Stimulated activated CD4-positive, alpha-beta T cell treated with anti-CD3 and anti-CD28 coated beads, Interleukin-1b, Interleukin-23, amount 100 ng/mL, for 48 hours (primary cell): ENCODE results near the gene TXNDC8.
"Not testable (repeated sequence)": the region's sequence is repeated elsewhere in the genome, so short reads cannot be mapped to it uniquely, and the experiment has no call there.

Experiments used
- DNase-seq: peaks from one replicate; pipeline ENCODE4 v3.0.0-alpha.2; 2020

The TXNDC8 gene

DNA sequence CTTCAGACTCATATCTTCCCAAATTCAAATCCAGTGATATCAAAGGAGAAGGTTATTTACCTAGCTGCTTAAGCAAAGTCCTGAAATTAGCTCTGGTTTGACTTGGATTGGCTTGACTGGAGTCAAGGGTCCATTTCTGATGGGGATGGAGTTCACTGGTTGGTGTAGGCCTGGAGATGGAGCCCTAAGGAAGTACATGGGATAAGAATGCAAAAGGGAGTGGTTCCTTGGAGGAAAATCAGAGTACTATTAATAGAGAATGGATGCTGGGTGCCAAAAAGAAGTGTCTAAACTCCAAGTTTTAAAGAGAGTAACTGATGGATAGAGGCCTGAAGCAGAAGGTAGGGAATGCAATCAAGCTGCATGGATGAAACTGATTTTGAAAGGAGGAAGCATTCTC is 13.8 kb downstream of the TXNDC8 start:
- no peak for DNase-seq

DNA sequence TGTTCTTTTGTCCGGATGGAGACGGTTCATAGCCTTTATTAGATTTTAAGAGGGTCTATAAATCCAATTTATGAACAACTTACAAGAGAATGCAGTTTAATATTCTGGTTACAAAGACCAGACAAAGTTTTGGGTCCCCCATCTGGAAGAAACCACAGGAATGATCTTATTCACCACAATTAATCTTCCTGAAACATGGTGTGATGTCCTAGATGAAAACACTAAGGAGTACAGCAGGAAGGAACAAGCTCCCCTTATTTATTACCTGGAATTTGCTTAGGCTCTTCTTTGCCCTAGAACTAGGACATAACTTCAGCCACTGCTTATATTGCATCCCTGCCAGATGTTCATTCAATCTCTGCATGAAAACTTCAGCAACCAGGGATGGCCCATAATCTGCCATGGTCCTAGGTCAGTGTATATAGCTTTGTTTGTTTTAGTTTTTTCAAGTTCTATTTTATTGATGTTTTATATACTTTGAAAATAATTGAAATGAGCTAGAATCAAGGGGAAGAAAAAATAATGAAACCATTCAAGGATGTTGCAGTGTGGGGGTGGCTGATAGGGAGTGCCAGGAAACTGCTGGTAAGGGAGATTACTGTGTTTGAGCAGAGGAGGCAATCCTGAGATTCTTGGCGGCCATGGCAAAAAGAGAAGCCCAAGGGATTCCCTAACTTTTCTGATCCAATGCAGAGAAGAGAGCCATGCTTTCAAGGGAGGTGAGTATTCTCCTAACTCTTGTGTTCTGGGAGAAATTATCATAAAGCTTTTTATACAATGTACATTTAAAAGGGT is 16.8 kb downstream of the TXNDC8 start:
- no peak for DNase-seq

DNA sequence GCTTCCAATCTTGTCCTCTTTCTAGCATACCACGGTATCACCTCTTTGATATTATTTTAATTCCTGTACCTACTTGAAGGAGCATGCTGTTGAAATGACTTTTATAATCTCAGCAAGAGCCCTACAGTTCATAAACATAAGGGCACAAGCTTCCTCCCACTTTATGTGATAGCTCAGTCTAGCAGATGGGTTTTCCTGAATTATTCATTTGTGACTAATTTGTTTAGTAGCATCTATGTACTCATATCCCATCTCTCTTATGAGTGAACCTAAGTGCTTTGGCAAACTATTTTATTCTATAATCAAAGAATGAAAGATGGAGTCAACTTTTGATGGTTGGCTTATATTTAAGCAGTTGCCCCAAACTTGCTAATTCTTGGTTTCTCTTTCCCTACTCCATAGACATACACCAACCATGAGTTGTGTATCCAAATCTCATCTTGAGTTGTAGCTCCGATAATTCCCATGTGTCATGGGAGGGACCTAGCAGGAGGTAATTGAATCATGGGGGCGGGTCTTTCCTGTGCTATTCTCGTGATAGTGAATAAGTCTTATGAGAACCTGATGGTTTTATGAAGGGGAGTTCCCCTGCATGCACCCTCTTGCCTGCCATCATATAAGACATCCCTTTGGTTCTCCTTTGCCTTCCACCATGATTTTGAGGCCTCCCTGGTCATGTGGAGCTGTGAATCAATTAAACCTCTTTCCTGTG is 17.7 kb downstream of the TXNDC8 start:
- DNase-seq, result peak; percentile 5

DNA sequence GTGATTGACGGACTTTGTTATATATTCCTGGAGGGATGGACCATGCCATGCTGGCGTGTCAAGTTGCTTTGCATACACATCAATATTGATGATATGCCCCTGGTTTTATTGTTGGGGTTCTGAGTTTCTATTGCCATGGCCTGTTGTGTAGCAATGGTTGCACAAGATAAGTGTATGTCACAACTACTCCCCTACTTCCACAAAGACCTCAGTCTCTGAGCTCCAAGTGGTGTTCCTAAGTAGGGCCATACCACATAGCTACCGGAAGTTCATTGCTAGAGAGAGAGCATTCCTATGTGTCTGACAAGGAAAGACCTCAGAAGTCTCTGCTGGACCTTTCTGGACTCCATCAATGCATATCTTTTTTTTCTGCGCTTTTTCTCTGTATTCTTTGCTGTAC is 19.8 kb downstream of the TXNDC8 start:
- no peak for DNase-seq

DNA sequence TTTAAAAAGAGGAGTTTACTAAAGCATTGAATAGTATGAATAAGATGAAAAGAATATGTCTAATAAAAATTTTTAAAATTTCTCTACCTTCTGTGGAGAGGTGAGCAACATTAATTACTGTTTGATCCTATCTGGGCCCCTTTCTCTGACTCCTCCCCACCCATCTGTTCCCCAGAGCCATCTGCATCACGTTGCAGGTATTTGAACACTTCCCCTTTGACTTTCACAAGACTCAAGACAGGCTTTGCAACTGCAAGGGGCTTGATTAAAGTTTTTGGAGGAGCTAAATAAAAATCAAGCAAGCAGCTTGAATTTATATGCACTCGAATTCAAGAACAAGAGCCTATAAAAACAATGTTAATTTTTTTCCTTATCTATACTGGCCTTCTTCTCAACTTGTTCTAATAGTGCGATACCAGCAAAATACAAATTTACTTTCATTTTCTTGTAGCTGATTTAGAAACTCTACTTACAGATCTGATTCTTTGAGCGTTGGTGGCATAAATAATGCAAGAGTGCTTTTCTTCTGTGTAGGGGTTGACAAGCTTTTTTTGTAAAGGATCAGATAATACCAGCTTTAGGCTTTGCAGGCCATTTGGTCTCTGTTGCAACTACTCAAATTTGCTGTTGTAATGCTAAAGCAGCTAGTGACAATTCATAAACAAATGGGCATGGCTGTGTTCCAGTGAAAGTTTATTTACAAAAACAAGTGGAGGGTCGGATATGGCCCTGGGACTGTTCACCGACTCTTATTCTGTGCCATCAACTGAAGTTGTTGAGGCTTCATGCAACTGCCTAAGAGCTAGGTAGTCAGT is 21.2 kb downstream of the TXNDC8 start:
- no peak for DNase-seq

DNA sequence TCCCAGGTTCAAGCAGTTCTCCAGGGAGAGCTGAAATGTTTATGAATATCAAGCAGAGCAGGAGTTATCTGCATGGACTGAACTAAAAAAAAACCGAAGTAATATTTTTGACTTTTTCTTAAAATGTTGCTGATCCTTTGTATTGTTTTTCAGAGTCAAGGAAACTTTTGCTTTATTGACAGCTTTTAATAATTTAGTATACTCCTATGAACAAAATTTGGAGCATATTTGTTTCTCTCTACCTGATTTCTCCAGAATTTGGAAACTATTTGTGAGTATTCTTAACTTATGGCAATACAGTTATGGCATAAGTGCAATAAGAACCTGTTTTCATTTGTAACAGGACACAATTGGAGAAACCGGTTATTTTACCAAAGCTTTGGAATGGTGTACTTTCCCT is 25.7 kb downstream of the TXNDC8 start:
- DNase-seq, result not testable (repeated sequence)

DNA sequence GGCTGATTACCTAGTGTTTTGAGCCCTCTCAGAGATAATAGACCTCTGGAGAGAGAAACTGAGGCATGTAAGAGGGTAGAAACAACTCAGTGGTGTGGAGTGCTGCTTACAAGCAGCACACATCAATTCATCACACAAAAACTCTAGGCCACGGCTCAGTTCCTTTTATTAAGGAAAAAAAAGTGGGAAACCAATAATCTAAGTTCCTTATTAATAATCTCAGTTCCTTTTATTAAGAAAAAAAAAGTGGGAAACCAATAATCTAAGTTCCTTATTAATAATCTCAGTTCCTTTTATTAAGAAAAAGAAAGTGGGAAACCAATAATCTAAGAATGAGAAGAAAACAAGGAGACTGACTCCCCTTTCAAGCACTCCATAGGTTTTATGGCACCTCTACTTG is 28.0 kb downstream of the TXNDC8 start:
- no peak for DNase-seq

DNA sequence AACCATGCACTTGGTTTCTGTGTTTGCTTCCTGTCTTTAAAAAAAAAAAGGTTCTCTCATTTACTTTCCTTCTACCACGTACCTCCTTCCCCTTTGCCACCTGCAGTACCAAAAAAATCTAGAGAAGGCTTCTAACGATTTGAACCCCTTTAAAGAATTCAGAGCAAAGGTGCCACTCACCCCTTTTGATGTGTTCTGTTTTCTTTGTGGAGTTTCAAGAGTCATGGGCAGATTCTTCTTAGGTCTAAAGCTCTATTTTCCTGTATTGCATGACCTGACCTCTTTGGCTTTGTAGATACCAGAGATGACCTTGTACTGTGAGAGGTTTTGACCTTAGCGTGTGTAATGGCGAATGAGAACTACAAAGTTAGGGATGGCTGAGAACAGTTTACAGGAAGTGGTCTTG is 29.0 kb downstream of the TXNDC8 start:
- DNase-seq, result no peak

DNA sequence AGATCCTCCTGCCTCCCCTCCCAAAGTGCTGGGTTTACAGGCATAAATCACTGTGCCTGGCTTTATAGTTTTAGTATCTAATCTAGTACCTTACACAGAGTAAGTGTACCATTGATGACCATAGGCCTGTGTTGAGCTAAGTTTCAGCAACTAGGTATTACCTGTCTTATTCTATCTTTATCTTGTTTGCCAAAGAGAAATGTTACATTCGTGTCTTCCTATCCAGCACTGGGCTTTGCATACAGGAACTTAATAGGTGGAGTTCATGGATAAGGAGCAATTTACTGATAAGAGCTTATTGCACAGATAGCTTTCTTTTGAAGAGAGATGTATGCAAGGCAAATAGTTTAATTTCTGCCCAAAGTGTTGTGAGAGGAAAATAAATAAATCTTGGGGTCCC is 30.5 kb downstream of the TXNDC8 start:
- DNase-seq, result no peak

DNA sequence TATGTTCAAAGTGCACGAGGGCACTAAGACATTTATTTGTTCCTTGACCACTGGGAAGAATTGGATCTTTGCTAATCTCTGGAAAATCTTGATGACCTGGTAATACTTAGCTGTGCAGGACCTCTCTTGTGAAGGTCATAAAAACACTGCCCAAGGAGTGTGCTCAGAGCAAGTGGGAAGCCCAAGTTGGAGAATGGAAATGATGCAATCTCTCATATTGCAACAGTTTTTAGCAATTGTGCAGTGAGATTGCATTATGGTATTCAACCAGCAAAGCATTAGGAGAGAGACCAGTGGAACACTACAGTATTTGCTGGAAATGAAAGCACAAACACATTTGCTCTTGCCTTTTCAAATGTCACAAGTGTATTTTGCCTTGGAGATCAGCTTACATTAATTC is 34.5 kb downstream of the TXNDC8 start:
- DNase-seq, result no peak

DNA sequence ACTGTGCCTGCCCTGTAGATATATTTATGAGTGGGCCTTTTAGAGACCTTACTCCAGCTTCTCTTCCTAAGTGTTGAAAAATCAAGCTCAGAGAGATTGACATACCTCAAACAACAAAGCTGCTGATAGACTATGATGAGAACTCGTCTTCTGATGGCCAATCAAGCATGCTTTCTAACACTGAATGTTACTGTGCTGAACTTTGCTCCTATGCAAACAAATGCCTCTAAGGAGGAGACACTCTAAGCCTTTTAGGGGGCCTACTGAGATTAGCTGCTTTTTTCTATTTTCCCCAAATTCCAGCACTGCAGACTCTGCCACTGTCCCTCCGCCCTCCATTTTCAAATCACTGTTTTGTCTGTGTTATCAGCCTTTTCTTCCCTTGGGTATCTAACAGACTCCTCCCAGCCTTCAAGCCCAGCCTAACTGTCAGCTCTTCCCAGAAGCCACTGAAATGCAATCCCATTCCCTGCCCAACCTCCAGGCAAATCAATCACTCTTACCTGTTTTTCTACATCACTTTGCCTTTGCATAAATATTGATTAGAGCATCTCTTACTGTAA is 39.5 kb downstream of the TXNDC8 start:
- DNase-seq, result no peak

DNA sequence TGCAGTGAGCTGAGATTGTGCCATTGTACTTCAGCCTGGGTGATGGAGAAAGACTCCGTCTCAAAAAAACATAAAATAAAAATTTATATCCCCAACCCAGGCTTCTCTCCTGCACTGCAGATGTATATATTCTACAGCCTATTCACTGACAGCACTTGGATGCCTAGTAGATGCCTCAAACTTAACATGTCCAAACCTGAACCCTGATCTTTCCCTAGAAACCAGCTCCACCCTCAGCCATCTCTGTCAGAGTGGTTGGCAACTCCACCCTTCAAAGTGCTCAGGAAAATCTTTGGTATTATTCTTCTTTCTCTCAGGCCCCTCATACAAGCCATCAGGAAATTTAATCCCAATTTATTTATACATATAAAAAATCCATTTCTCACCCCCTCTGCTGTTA is 44.4 kb downstream of the TXNDC8 start:
- no peak for DNase-seq

DNA sequence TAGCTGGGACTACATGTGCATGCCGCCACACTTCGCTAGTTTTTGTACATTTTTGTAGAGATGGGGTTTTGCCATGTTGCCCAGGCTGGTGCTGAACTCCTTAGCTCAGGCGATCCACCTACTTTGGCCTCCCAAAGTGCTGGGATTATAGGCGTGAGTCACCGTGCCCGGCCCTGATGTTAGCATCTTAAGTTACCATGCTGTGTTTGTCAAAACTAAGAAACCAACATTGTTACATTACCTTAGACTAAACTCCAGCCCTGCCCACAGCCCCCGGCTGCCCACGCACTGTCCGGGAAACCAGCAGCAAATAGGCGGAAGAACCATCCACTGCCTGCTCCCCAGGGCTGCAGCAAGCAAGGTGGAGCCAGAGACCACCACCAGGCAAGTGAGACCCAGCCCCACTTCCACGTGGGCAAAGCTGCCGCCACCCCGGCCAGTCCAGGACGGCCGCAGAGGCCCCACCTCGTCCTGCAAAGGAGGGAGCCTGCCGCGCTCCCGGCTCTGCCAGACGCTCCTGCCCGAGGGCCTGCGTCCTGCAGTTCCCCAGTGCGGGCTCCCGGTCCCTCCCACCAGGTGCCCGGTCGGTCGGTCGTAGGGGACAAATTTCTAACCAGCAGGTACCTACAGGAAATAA is 45.6 kb downstream of the TXNDC8 start:
- DNase-seq, result no peak

DNA sequence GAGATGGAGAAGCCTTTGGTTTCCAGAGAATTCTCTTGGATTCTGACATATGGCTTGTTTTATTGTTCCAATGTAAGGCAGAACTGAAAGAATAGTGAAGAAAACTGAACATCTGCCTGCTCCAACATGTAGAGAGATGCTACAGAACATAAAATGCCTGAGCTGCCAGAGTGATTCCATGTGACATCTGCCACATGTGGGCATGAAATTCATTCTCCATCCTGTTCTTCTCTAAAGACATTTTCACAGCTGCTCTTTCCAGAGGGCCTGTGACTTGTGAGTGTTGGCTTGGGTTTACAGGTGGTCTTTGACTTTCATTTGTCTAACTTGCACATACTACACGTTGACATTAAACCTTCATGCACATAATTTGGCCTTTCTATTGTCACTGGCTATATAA is 47.7 kb downstream of the TXNDC8 start:
- no peak for DNase-seq

DNA sequence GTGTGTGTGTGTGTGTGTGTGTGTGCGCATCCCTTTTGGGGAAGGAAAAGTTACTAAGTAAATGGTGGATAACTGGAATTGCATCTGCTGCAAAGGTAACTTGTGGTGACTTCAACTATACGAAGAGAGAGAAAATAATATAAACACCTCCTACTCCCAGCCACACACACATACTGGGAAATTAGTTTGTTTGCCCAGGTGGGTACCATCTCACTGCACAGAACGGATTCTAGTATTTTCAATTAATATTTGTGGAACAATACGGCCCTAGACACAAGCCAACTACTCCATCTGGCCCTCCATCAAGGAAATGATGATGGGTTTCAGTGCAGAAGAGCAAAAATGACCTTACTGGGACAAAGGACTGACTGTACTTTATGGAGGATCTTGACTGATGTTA is 49.2 kb downstream of the TXNDC8 start:
- DNase-seq, result no peak

DNA sequence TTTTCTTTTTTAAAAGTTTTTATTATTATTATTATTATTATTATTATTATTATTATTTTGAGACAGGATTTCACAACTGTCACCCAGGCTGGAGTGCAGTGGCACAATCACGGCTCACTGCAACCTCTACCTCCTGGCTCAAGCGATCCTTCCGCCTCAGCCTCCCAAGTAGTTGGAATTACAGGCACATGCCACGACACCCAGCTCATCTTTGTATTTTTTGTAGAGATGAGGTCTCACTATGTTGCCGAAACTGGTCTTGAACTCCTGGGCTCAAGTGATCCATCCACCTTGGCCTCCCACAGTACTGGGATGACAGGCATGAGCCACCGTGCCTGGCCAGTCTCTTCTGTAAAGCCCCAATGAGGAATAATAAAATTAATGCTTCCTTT is 50.4 kb downstream of the TXNDC8 start:
- no peak for DNase-seq

DNA sequence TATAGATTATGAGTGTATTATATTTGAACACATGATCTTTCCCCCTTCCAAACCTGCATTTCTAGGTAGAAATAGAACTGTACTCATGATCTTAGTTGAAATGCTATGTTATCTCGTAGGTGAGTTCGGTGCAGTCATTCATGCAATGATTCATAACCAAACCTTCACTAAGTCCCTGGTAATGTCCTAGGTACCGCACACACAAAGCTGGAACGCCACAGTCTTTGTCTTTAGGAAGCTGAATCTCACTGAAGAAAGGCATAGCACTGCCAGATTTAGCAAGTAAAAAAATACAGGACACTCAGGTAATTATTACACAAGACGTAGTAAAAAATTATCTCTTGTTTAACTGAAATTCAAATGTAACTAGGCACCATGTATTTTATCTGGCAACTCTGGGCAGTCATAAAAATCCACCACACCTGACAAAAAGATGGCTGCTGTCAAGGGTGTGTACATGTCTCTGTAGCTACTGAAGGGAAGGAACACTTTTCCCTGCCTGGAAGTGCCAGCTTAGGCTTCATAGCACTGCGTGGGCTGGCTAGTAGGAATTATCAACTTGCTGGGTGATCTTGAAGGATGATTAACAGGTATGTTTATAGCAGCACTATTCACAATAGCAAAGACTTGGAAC is 53.3 kb downstream of the TXNDC8 start:
- no peak for DNase-seq

DNA sequence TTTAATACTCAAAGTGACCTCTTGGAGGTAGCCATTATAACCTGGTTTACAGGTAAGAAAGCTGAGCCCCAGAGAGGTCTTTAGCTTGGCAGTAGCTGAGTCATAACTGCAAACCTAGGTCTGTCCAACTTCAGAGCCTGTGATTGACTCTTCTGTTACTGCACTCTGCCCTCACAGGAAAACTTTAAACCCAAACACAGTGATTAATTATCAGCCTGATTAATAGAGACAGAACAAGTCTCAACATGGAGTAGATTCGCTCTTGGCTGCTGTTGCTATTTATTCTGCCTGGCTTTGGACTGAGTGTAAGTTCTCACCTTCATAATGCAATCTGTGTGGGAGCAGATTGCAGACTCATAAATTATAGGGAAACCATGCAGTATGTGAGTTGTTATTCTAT is 53.9 kb downstream of the TXNDC8 start:
- DNase-seq, result no peak

DNA sequence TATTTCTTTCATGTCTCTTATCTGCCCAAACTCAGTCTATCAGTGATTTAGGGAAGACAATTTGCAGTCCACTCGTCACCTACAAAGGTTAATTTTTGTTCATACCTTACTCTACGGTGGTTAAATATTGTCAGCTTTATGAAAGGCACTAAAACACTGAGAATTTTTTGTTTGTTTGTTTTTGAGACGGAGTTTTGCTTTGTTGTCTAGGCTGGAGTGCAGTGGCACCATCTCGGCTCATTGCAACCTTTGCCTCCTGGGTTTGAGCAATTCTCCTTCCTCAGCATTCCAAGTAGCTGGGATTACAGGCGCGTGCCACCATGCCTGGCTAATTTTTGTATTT is 55.0 kb downstream of the TXNDC8 start:
- DNase-seq, result no peak

DNA sequence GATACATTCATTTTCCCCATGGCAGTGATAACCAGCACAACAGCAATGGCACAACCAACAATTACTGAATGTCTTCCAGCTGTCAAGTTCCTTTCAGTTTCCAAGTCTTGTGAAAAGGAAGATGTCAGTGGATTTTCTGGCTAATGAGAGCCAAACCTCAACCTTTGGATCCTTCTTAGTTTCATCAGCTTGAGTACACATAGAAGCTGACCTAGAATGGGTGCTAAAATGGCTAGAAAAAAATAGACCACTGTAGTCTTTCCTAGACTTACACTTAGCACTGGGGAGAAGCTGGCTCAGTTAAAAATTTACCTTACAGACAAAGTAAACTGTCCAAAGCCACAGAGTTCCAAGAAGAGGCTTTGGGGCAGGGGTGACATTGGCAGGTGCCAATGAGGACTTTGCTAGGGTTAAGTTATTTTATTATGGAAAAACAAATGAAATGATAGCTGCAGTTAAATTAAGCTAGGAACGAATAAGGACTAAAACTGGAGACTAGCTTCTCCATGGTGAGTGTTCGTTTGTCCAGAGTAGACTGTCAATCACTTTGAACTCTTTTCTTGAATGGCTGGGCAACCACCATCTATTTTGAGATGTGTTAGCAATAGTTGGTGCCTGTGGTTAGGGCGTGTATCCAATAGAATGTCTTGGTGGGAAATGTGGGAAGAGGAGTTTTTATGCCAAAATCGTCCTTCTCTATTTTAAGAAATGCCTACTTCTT is 55.5 kb downstream of the TXNDC8 start:
- no peak for DNase-seq

DNA sequence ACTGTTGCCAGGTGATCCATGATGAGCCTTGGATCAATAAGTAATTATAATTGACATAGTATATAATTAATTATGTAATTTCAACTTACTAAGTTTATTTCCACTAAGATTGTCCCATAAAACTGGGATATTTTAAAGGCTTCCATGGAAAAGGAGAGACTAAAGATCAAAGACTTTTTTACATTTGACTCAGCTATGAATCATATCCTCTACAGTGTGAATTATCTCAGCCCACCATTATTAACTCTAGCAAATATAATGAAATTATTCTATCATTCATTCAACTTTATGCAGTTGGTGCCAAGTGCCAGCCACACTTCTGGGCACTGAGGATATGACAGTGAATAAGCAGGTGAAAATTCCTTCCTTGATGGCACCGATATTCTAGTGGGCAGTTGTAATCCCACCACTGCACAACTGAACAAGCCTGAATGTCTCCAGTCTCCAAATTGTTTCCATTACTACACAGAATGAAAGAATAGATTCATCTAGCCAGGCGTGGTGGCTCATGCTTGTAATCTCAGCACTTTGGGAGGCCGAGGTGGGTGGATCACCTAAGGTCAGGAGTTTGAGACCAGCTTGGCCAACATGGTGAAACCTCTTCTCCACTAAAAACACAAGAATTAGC is 59.5 kb downstream of the TXNDC8 start:
- no peak for DNase-seq
